22Rv1 (cell line): ENCODE measurements around the gene TUBB2B.

Experiments
- ZFX ChIP-seq: fragments of 450-650 bp; IDR thresholded peaks from 2 replicates; pipeline ENCODE4 v1.6.1; 2017; ENCODE audit warnings: antibody characterized with exemption, borderline replicate concordance
- TF ChIP-seq, protein P1 (sequence below): fragments of 450-650 bp; IDR thresholded peaks from 2 replicates; pipeline ENCODE4 v1.5.1; 2017; ENCODE audit warnings: mild to moderate bottlenecking

DNA sequence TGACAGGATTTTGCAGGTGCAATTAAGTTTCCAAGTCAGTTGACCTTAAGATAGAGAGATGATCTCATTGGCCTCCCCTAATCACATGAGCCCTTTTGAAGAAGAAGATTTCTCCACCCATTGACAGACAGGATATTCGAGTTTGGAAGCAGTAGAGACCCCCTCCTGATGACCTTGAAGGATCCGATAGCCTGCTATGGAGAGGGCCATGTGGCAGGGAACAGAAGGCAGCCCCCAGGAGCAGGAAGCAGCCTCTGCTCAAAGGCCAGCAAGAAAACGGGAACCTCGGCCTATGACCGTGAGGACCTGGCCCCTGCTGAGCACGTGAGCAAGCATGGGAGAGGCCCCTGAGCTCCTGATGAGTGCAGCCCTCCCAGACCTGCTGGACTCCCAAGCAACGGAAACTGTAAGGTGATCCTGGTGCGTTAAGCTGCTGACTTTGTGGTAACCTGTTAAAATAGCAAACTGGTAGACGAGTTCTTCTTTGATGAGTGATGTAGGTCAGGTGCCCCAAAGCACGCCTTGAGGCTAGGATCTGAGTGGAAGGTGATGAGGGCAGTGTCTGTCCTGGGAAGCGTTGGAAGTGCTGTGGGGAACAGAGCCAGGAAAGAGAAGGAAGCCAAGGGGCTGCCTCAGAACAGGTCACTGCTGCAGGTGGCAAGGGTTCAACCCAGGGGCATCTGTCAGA is 51.6 kb downstream of the TUBB2B start:
- TF ChIP-seq, protein P1, sequence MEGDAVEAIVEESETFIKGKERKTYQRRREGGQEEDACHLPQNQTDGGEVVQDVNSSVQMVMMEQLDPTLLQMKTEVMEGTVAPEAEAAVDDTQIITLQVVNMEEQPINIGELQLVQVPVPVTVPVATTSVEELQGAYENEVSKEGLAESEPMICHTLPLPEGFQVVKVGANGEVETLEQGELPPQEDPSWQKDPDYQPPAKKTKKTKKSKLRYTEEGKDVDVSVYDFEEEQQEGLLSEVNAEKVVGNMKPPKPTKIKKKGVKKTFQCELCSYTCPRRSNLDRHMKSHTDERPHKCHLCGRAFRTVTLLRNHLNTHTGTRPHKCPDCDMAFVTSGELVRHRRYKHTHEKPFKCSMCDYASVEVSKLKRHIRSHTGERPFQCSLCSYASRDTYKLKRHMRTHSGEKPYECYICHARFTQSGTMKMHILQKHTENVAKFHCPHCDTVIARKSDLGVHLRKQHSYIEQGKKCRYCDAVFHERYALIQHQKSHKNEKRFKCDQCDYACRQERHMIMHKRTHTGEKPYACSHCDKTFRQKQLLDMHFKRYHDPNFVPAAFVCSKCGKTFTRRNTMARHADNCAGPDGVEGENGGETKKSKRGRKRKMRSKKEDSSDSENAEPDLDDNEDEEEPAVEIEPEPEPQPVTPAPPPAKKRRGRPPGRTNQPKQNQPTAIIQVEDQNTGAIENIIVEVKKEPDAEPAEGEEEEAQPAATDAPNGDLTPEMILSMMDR, result no peak
- no peak for TF ChIP-seq ZFX
